Stimulated activated CD8-positive, alpha-beta memory T cell treated with anti-CD3 and anti-CD28 coated beads, Interleukin-7, amount 100 ng/mL, for 4 hours (primary cell): Measurements from ENCODE around the gene GCC1.
"Not testable (repeated sequence)": the region's sequence is repeated elsewhere in the genome, so short reads cannot be mapped to it uniquely, and the experiment has no call there.

Experiments
- DNase-seq, 2 donors: peaks; one replicate each; pipeline ENCODE4 v3.0.0-alpha.2; 2020; ENCODE audit warnings: low read depth in 2 of 2

GCC1 gene

GRCh38 chr7:127589896-127590295, 4.5 kb upstream of the GCC1 start:
- DNase-seq = no peak

- no peak for DNase-seq
Observed at GRCh38 chr7:127588697-127589482, 3.5 kb upstream of the GCC1 start.

GRCh38 chr7:127588019-127588696, 2.8 kb upstream of the GCC1 start, which contains the start of gene ARF5:
ARF5 (plus strand) TSS chr7:127588411; CDS start chr7:127588499, 88 bp downstream.
- peak; percentile 72 to 83 for DNase-seq

- no peak for DNase-seq
Observed at GRCh38 chr7:127587663-127588018, 2.2 kb upstream of the GCC1 start.

GRCh38 chr7:127586346-127586745, 950 bp upstream of the GCC1 start:
- DNase-seq = no peak

- no peak for DNase-seq
Observed at GRCh38 chr7:127584648-127585043, 750 bp downstream of the GCC1 start.

GRCh38 chr7:127582361-127582760, 3.0 kb downstream of the GCC1 start:
- no peak for DNase-seq

- DNase-seq = no peak
Observed at GRCh38 chr7:127581716-127582115, 3.7 kb downstream of the GCC1 start.

GRCh38 chr7:127580612-127581011, 4.8 kb downstream of the GCC1 start:
- DNase-seq = no peak

- no peak for DNase-seq
Observed at GRCh38 chr7:127578711-127579275, 6.6 kb downstream of the GCC1 start.

GRCh38 chr7:127578036-127578684, 7.2 kb downstream of the GCC1 start:
- DNase-seq = no peak

- DNase-seq = no peak
Observed at GRCh38 chr7:127571741-127572505, 13.5 kb downstream of the GCC1 start.

GRCh38 chr7:127568034-127568433, 17.4 kb downstream of the GCC1 start:
- DNase-seq = not testable (repeated sequence)

GRCh38 chr7:127566242-127566641, 19.2 kb downstream of the GCC1 start:
- DNase-seq = no peak

- DNase-seq = no peak
Observed at GRCh38 chr7:127557803-127558202, 27.6 kb downstream of the GCC1 start.

- DNase-seq = no peak
Observed at GRCh38 chr7:127556404-127556803, 29.0 kb downstream of the GCC1 start.

GRCh38 chr7:127551941-127552340, 33.5 kb downstream of the GCC1 start:
- DNase-seq = no peak

- no peak for DNase-seq
Observed at GRCh38 chr7:127550247-127550646, 35.1 kb downstream of the GCC1 start.

GRCh38 chr7:127546313-127546712, 39.1 kb downstream of the GCC1 start:
- no peak for DNase-seq

GRCh38 chr7:127541548-127541947, 43.8 kb downstream of the GCC1 start:
- no peak for DNase-seq

GRCh38 chr7:127540461-127540860, 44.9 kb downstream of the GCC1 start:
- DNase-seq = not testable (repeated sequence)

- DNase-seq = no peak
Observed at GRCh38 chr7:127539116-127539515, 46.3 kb downstream of the GCC1 start.
